T follicular helper cell (primary cell): ENCODE data around the gene SDHAF4.
"Not testable (repeated sequence)": the region's sequence is repeated elsewhere in the genome, so short reads cannot be mapped to it uniquely, and the experiment has no call there.

Experiments
- DNase-seq: peaks from one replicate; pipeline ENCODE4 v3.0.0-alpha.2; 2020; ENCODE audit warnings: low read depth

SDHAF4 gene

GRCh38 chr6:70592391-70593117 is 25.8 kb downstream of the SDHAF4 start:
- DNase-seq: no peak

- DNase-seq: no peak
Measured at GRCh38 chr6:70593118-70593486, 26.4 kb downstream of the SDHAF4 start.

- DNase-seq: no peak
Measured at GRCh38 chr6:70599187-70599586, 32.5 kb downstream of the SDHAF4 start.

GRCh38 chr6:70601014-70601413 is 34.3 kb downstream of the SDHAF4 start:
- DNase-seq: no peak

- DNase-seq: no peak
Measured at GRCh38 chr6:70604254-70604653, 37.5 kb downstream of the SDHAF4 start.

- not testable (repeated sequence) for DNase-seq
Measured at GRCh38 chr6:70607371-70607770, 40.6 kb downstream of the SDHAF4 start.

- not testable (repeated sequence) for DNase-seq
Measured at GRCh38 chr6:70609181-70609580, 42.5 kb downstream of the SDHAF4 start.

GRCh38 chr6:70616728-70617260 is 50.1 kb downstream of the SDHAF4 start:
- DNase-seq: no peak

- DNase-seq: no peak
Measured at GRCh38 chr6:70620746-70621145, 54.0 kb downstream of the SDHAF4 start.

GRCh38 chr6:70622461-70622860 is 55.7 kb downstream of the SDHAF4 start:
- no peak for DNase-seq

GRCh38 chr6:70625436-70625835 is 58.7 kb downstream of the SDHAF4 start:
- DNase-seq: no peak

- DNase-seq: no peak
Measured at GRCh38 chr6:70627500-70628254, 60.9 kb downstream of the SDHAF4 start.

GRCh38 chr6:70629929-70630328 is 63.2 kb downstream of the SDHAF4 start:
- no peak for DNase-seq

- no peak for DNase-seq
Measured at GRCh38 chr6:70633870-70634269, 67.1 kb downstream of the SDHAF4 start.

- DNase-seq: no peak
Measured at GRCh38 chr6:70636596-70636995, 69.9 kb downstream of the SDHAF4 start.

GRCh38 chr6:70638468-70638867 is 71.7 kb downstream of the SDHAF4 start:
- DNase-seq: no peak
